Endothelial cell of umbilical vein (primary cell): ENCODE measurements around the gene SLC12A6. TPM values are rescaled to one million over a fixed set of nuclear protein-coding genes. Genes with fewer than 3 reads are reported as not detected.

Experiments used
- BruUV-seq: library from RNA; stranded (reverse); fragments of 400-500 nt; replicated peaks from 2 replicates; lab custom pipeline; 2021; lab: Mats Ljungman, UMichigan
- CTCF ChIA-PET: fragments of 300-600, 350-600 bp; sonication (Branson Sonifier 250); formaldehyde crosslinking; loops from one replicate; lab custom pipeline; 2021; ENCODE audit warnings: antibody characterized with exemption, inconsistent platforms; lab: Charles Lee
- POLR2A ChIA-PET: fragments of 300-600, 350-600 bp; sonication (Branson Sonifier 250); formaldehyde crosslinking; loops from one replicate; lab custom pipeline; 2021; ENCODE audit warnings: antibody characterized with exemption, inconsistent platforms; lab: Charles Lee
- DNase-seq: peaks from one replicate; pipeline ENCODE4 v3.0.0-alpha.2; 2011; ENCODE audit warnings: low read depth, low spot score
- FAIRE-seq: peaks from 2 replicates; lab custom pipeline; 2011; peaks lifted over from hg19 to GRCh38; lab: Jason Lieb, UNC
- H2AFZ ChIP-seq: 2 replicates; pipeline ENCODE4 v1.6.0; 2012; ENCODE audit warnings: low read depth, low read length, control low read depth, inconsistent platforms
- H3K27ac ChIP-seq: 2 replicates; pipeline ENCODE4 v1.5.1; 2011; ENCODE audit warnings: low read depth, mild to moderate bottlenecking, control low read depth, low read length, moderate library complexity; ENCODE audit not compliant: insufficient read depth
- H3K27me3 ChIP-seq, 2 experiments: 2 replicates each; pipeline versions ENCODE4 v1.6.0 to v1.6.1; 2011; ENCODE audit warnings: low read length in 2 of 2, mixed read lengths in 1 of 2; ENCODE audit not compliant: control insufficient read depth in 2 of 2, insufficient read depth in 2 of 2
- H3K36me3 ChIP-seq, 2 experiments: 2 replicates in 1 of 2; 3 replicates in 1 of 2; pipeline ENCODE4 v1.5.1; 2011; ENCODE audit warnings: low read length in 2 of 2, mild to moderate bottlenecking in 1 of 2, moderate library complexity in 1 of 2; ENCODE audit not compliant: control insufficient read depth in 2 of 2, insufficient read depth in 2 of 2; ENCODE audit errors: extremely low read depth in 1 of 2
- H3K4me1 ChIP-seq: 3 replicates; pipeline ENCODE4 v1.5.1; 2011; ENCODE audit warnings: mild to moderate bottlenecking, low read length; ENCODE audit not compliant: control insufficient read depth, insufficient read depth; ENCODE audit errors: extremely low read depth
- H3K4me2 ChIP-seq: 2 replicates; pipeline ENCODE4 v1.6.1; 2011; ENCODE audit warnings: low read length, control low read depth, mixed read lengths; ENCODE audit not compliant: insufficient read depth
- H3K4me3 ChIP-seq, 3 experiments: fragments of 200-600 bp in 1 of 3; sonication (generic), shearing (Covaris generic) in 1 of 3; replicated peaks in 1 of 3; 2 replicates each; pipeline ENCODE4 v1.5.1; 2011 to 2016; ENCODE audit warnings: control low read depth in 3 of 3, low read length in 3 of 3, mild to moderate bottlenecking in 2 of 3, inconsistent platforms in 1 of 3, low read depth in 1 of 3, moderate library complexity in 1 of 3; ENCODE audit not compliant: insufficient read depth in 1 of 3
- H3K79me2 ChIP-seq: 2 replicates; pipeline ENCODE4 v1.6.0; 2012; ENCODE audit warnings: low read length, inconsistent platforms; ENCODE audit not compliant: control insufficient read depth, insufficient read depth
- H3K9ac ChIP-seq: replicated peaks from 2 replicates; pipeline ENCODE3; 2011; ENCODE audit warnings: low read length, control low read depth; ENCODE audit not compliant: insufficient read depth; ENCODE audit errors: extremely low read depth
- H3K9me1 ChIP-seq: replicated peaks from 3 replicates; pipeline ENCODE4 v1.6.0; 2011; ENCODE audit warnings: mild to moderate bottlenecking, low read length; ENCODE audit not compliant: control insufficient read depth, insufficient read depth; ENCODE audit errors: extremely low read depth
- H3K9me3 ChIP-seq: replicated peaks from 2 replicates; pipeline ENCODE4 v1.5.1; 2012; ENCODE audit warnings: low read length, inconsistent platforms; ENCODE audit not compliant: control insufficient read depth, insufficient read depth
- H4K20me1 ChIP-seq: replicated peaks from 2 replicates; pipeline ENCODE3; 2011; ENCODE audit warnings: mild to moderate bottlenecking, low read length; ENCODE audit not compliant: control insufficient read depth, insufficient read depth; ENCODE audit errors: extremely low read depth
- EZH2 ChIP-seq: IDR thresholded peaks from 2 replicates; pipeline ENCODE4 v1.6.1; 2012; ENCODE audit warnings: borderline replicate concordance, low read depth, mild to moderate bottlenecking, moderate library complexity, low read length, inconsistent platforms; ENCODE audit not compliant: severe bottlenecking
- FOS ChIP-seq: IDR thresholded peaks from 2 replicates; pipeline ENCODE4 v1.6.1; 2011; ENCODE audit warnings: mild to moderate bottlenecking, low read length, moderate library complexity, borderline replicate concordance; ENCODE audit not compliant: insufficient read depth
- GATA2 ChIP-seq: IDR thresholded peaks from 2 replicates; pipeline ENCODE4 v1.7.0; 2011; ENCODE audit warnings: low read depth, mild to moderate bottlenecking, moderate library complexity, mixed read lengths, low read length; ENCODE audit not compliant: insufficient read length, insufficient read depth
- JUN ChIP-seq: IDR thresholded peaks from 2 replicates; pipeline ENCODE4 v1.6.1; 2011; ENCODE audit warnings: borderline replicate concordance, low read depth; ENCODE audit not compliant: insufficient read length, insufficient read depth
- MYC ChIP-seq: IDR thresholded peaks from one replicate; pipeline ENCODE4 v1.6.1; 2011; ENCODE audit warnings: mild to moderate bottlenecking, low read depth, low read length
- POLR2A ChIP-seq: IDR thresholded peaks from 2 replicates; pipeline ENCODE4 v1.6.1; 2012; ENCODE audit warnings: low read depth, mild to moderate bottlenecking, control low read depth, low read length
- POLR2AphosphoS5 ChIP-seq: IDR thresholded peaks from 2 replicates; pipeline ENCODE4 v1.6.1; 2012; ENCODE audit warnings: low read depth, mild to moderate bottlenecking, control low read depth, low read length, moderate library complexity; ENCODE audit not compliant: insufficient read depth
- dilution Hi-C: fragments of 300-500 bp; cut with MboI; formaldehyde crosslinking; loops from one replicate; pipeline ENCODE4 v1.15.0; 2019; ENCODE audit warnings: low sequenced_read_pairs; ENCODE audit not compliant: extremely low pct_ligation_motif_present
- intact Hi-C: fragments of 100-400 bp; cut with micrococcal nuclease; formaldehyde crosslinking; loops from one replicate; pipeline ENCODE4 v1.10.0; 2022
- polyA plus RNA-seq, 4 experiments: library from polyadenylated mRNA; depleted of rRNA in 3 of 4; stranded (reverse) in 3 of 4; unstranded in 1 of 4; fragments of >200 nt; gene quantifications; 2 replicates each; pipeline versions ENCODE4 v1.2.1 to v1.2.3, GENCODE V29; 2011 to 2012; ENCODE audit warnings: missing spikeins in 1 of 4
- total RNA-seq: library from RNA; stranded (reverse); gene quantifications from 2 replicates; pipeline ENCODE4 v1.2.3, GENCODE V29; 2021
- TF ChIP-seq, protein P1 (sequence below): IDR thresholded peaks from 2 replicates; pipeline ENCODE4 v1.6.1; 2011; ENCODE audit not compliant: insufficient read depth, insufficient read length
- TF ChIP-seq, protein P2 (sequence below), 2 donors: IDR thresholded peaks; 1 replicate in 1 of 2; 2 replicates in 1 of 2; pipeline ENCODE4 v1.5.1; 2011; ENCODE audit warnings: low read length in 2 of 2, mild to moderate bottlenecking in 2 of 2, moderate library complexity in 2 of 2, control low read depth in 1 of 2, inconsistent platforms in 1 of 2, low read depth in 1 of 2; ENCODE audit not compliant: insufficient read depth in 1 of 2; ENCODE audit errors: extremely low read depth in 1 of 2

SLC12A6 gene
- total and polyA plus RNA-seq, 2 donors (not counting 3 experiments of a cell fraction or from before 2014, with no cell fraction given) = 21.4 to 27.1 TPM

DNA sequence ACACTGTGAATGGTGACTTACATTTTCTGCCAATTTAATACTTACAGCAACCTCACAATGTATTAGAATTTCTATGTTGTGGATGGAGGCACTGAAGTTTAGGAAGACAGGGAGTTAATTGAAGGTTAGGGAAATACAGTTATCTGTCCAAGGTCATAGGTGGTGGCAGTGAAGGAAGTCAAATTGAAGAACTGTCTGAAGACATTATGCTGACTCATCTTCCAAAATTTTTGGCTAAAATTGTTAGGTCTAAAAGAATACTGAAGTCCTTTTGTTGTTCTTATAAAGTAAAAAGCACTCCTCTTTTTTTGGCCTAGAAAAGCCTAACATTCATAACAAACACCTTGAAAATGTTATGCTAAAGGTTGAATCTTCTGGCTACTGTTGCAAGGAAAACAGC lies 85.0 kb downstream of the SLC12A6 start:
- H2AFZ ChIP-seq = no peak overlapping the region
- H4K20me1 ChIP-seq = no peaks in the 10 kb centered on the region
- CTCF ChIA-PET = interaction anchor here (1.4 kb wide), 1 partner anchor 11 kb away, joined by 3 read pairs; no protein-coding TSS in a partner anchor
- no peaks in the 10 kb centered on the region for H3K27me3 ChIP-seq
- TF ChIP-seq POLR2AphosphoS5 (no peak), EZH2 (no peak), POLR2A (no peak), FOS (no peak), GATA2 (no peak), MYC (no peak), JUN (no peak)
- TF ChIP-seq, protein P1, sequence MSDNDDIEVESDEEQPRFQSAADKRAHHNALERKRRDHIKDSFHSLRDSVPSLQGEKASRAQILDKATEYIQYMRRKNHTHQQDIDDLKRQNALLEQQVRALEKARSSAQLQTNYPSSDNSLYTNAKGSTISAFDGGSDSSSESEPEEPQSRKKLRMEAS = no peak
- TF ChIP-seq, protein P2, sequence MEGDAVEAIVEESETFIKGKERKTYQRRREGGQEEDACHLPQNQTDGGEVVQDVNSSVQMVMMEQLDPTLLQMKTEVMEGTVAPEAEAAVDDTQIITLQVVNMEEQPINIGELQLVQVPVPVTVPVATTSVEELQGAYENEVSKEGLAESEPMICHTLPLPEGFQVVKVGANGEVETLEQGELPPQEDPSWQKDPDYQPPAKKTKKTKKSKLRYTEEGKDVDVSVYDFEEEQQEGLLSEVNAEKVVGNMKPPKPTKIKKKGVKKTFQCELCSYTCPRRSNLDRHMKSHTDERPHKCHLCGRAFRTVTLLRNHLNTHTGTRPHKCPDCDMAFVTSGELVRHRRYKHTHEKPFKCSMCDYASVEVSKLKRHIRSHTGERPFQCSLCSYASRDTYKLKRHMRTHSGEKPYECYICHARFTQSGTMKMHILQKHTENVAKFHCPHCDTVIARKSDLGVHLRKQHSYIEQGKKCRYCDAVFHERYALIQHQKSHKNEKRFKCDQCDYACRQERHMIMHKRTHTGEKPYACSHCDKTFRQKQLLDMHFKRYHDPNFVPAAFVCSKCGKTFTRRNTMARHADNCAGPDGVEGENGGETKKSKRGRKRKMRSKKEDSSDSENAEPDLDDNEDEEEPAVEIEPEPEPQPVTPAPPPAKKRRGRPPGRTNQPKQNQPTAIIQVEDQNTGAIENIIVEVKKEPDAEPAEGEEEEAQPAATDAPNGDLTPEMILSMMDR (IDR thresholded peaks at IDR 0.05; ENCODE audit: extremely low read depth in 1 of 2, insufficient read depth in 1 of 2, low read depth in 1 of 2, low read length in 2 of 2) = no peak
- intact Hi-C loops = no loop called here
- POLR2A ChIA-PET = no interaction called here
- peaks cover 7 to 9% of the 10 kb centered on the region in 2 experiments for H3K36me3 ChIP-seq
- dilution Hi-C loops = no loop called here
- H3K4me1 ChIP-seq = no peaks in the 10 kb centered on the region
- FAIRE-seq (no peak), DNase-seq (no peak)
- no peaks in the 10 kb centered on the region for H3K9me1 ChIP-seq
- H3K79me2 ChIP-seq = no peaks in the 10 kb centered on the region
- no peaks in the 10 kb centered on the region for H3K9me3 ChIP-seq
- no peak overlapping the region for H3K4me3 ChIP-seq
- H3K9ac ChIP-seq = no peak overlapping the region
- no peak overlapping the region for H3K27ac ChIP-seq
- H3K4me2 ChIP-seq = no peak overlapping the region
- BruUV-seq = no TSS peak
